Activated CD4-positive, alpha-beta T cell treated with anti-CD3 and anti-CD28 coated beads for 48 hours (primary cell): Measurements from ENCODE around the gene RNGTT.
"Not testable (repeated sequence)": the region's sequence is repeated elsewhere in the genome, so short reads cannot be mapped to it uniquely, and the experiment has no call there.

ENCODE experiments used
- DNase-seq: peaks from one replicate; pipeline ENCODE4 v3.0.0-alpha.2; 2020

RNGTT gene

DNA sequence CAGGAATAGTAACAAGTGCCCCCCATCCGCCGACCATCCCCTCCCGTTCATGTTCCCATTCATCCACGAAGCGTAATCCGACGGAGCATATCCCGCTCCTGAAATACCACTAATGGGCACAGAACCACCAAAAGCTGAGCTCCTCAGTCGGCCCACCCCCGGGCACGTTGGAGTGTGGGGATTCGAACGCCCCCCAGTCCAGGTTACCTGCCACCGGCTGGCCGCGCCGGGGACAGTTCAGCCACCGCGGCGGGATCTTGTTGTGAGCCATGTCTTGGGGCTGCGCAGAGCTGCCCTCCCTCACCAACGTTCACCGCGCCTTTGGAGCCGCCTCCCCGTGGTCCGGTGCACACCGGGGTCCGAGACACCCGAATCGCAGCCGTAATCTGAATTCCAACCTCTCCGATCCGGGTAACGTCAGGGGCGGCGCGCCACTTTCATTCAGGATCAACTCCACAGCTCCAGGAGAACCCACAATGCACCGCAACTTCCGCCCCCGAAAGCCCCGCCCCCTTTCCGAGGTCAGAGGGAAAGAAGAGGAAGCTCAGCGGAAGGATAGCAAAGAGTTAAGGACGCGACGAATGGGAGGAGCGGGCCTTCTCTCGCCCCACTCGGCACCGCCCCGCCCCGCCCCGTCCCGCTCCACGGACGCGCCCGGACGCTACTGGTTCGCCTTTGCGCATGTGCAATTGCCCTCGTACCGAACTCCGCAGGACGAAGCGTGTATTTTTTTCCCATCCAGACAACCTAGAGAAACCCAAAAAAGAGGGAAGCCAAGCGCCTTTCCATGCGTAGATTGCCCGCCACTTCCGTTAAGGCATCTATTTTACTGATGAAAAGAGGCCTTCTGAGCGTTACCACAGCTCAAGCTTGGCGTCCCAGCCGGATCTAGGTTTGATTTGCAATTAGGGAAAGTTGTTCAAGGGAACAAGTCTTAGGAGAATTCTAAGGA lies at the start of gene RNGTT:
RNGTT (minus strand) TSS at position 480 of the 952 bp plus-strand sequence; CDS start at position 271, 209 bp downstream.
- DNase-seq, result peak; percentile 99

DNA sequence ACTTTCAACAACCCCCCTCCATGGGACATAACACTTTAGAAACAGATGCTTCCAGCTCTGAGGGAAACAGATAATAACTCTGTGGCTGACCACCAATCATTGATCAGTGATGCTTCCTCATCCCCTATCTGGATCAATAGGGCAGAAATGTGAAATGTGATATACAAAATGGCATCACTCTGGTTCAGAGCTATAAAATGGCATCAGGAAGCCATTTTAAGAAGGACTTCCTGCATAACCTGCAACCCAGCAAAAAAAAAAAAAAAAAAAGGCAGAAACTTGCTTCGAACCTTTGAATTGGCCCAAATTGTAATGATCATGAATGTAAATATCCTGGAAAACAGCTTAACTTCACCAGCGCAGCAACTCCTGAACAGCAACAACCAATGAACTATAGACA lies 48.0 kb upstream of the RNGTT start:
- no peak for DNase-seq

- DNase-seq, result no peak
Measured at GRCh38 chr6:89010825-89011224, 47.4 kb upstream of the RNGTT start.

DNA sequence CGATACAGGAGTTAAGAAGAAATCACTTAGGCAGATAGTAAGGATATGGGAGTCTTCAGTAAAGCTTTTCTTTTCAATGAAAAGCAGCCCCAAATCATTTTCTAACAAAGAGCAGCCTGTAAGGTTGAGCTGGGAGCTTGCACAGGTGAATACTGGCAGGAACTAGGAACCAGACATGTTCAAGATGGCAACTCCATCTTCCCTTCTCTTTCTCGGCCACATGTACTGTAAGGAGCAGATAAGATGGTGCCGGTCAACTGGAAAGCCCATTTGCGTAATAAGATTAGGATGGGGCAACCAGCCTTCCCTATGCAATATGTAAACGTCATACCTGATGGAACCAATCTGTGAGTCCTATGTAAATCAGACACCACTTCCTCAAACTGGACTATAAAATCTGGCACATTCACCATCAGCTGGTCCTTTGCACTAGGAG lies 46.2 kb upstream of the RNGTT start:
- DNase-seq, result no peak

DNA sequence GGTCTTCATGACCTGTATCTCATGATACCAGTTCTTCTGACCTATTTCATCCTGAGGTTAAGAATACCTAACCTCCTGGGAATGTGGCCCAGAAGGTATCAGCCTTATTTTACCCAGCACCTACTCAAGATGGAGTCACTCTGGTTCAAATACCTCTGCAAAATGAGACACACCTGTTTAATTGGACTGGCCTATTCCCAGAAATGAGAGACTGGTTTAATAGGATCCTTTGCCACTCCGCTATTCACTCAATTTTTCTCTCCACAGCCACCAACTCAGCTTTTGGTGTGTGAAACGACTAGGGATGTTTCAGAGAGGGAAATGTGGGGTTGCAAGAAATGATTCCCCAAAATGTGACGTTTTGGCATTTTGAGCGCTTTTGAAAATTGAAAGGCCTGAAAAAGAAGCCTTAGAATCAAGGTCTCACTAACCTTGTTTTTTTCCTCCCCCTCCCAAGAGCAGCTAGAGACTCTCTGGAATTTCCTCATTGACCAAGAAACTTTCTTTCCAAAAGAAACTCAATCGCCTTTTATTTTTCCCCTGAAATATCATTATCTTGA lies 45.5 kb upstream of the RNGTT start:
- DNase-seq, result no peak

GRCh38 chr6:89008001-89008814 lies 44.8 kb upstream of the RNGTT start:
- no peak for DNase-seq

GRCh38 chr6:89007209-89008000 lies 44.0 kb upstream of the RNGTT start:
- DNase-seq, result no peak

- DNase-seq, result no peak
Measured at GRCh38 chr6:89002523-89002922, 39.1 kb upstream of the RNGTT start.

GRCh38 chr6:88997327-88997726 lies 33.9 kb upstream of the RNGTT start:
- no peak for DNase-seq

- DNase-seq, result no peak
Measured at GRCh38 chr6:88992741-88993552, 29.5 kb upstream of the RNGTT start.

DNA sequence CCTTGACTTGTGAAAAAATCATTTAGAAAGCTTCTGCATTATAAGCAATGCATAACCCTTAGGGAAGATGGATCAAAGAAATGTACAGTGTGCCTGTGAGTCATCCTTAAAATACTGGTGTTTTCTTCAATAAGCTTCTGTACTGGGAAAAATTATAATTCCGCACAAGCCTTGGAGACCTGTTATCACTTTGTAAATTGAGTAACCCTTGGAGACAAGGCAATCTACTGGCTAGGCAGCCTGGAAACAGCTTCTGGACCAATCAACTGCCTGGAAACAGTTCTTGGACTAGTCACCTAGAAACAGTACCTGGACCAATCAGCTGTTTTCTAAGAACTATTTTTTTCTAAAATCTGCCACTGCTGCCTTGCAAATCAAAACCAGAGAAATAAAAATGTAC lies 25.8 kb upstream of the RNGTT start:
- DNase-seq, result no peak

GRCh38 chr6:88987922-88988321 lies 24.5 kb upstream of the RNGTT start:
- no peak for DNase-seq

GRCh38 chr6:88985901-88986300 lies 22.5 kb upstream of the RNGTT start:
- no peak for DNase-seq

DNA sequence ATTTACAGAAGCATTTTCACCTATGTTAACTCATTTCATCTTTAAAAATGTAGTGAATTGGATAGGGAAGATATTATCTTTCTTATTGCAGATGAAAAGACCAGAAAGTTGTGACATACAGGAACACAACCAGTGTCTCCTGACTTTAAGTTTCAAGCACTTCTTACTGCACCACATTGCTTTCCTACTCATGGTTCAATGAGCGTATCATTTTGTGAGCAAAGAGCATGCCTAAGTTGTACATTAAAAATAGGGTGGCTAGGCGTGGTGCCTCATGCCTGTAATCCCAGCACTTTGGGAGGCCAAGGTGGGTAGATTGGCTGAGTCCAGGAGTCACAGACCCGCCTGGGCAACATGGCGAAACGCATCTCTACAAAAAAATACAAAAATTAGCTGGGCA lies 21.2 kb upstream of the RNGTT start:
- no peak for DNase-seq

GRCh38 chr6:88984152-88984551 lies 20.7 kb upstream of the RNGTT start:
- DNase-seq, result no peak

GRCh38 chr6:88983532-88983931 lies 20.1 kb upstream of the RNGTT start:
- DNase-seq, result no peak

GRCh38 chr6:88983129-88983528 lies 19.7 kb upstream of the RNGTT start:
- DNase-seq, result not testable (repeated sequence)

- peak; percentile 29 for DNase-seq
Measured at GRCh38 chr6:88982720-88983119, 19.3 kb upstream of the RNGTT start.

- no peak for DNase-seq
Measured at GRCh38 chr6:88975369-88975768, 12.0 kb upstream of the RNGTT start.

DNA sequence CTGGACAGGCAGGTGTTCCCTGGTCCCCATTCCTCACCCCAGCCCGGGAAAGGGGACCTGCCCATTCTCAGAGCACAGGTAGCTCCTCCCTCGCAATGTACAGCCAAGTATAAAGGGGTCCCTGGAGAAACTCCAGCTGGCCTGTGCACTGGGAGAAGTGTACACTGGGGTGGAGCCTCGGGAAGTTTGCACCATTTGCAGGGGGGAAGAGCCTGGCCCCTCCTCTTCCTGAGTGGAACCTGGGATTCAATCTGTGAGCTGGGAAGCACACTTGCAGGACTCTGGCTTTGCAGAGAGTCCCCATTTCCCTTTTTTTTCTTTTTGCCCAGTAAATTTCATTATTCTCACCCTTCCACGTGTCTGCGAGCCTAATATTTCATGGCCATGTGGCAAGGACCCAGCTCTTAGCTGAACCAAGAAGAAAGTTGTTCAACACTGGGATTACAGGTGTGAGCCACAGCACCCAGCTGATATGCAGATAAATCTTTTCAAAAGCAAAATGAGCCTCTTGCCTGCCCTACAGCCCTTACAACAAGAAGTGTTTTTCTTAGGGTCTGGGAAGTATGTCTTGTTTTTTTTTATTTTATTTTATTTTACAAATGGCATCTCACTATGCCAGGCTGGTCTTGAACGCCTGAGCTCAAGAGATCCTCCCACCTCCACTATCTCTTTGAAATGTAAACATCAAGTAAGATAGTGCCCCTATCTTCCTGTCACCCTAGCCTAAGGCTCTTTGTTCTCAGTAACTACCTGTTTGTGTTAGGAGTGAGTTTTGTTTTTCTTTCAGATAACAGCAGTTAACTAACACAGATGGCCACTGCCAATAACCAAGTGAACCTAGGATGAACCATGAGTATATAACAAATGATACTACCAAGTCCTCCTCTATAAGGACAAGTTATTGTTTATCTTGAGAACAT lies 9.3 kb upstream of the RNGTT start:
- DNase-seq, result no peak

DNA sequence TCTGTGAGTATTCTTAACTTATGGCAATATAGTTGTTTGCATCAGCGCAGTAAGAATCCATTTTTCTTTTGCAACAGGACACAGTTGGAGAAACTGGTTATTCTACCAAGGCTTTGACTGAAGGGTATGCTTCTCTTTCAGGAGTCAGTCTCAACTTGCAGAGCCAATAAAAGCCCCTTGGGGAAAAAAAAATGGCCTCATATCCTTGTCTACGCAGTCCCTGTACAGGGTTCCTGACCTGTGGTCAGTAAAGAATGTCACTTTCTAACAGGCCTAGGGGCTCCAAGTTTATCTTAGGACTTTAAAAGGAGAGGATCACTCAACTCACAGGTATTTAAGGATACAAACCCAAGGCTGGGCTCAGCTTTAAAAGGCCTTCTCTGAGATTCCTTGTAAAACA lies 6.9 kb upstream of the RNGTT start:
- DNase-seq, result no peak
